ENCODE data around the gene KCNIP3.
"Not testable (repeated sequence)": the region's sequence is repeated elsewhere in the genome, so short reads cannot be mapped to it uniquely, and the experiment has no call there.

Gene KCNIP3

GRCh38 chr2:95376311-95377215 is 79.4 kb downstream of the KCNIP3 start:
- Histone ChIP-seq H3K27me3 (replicated peaks; ENCODE audit: control insufficient read depth, insufficient read depth, low read length, poor library complexity, severe bottlenecking) (no peaks in the 10 kb centered on the region), H3K4me3 (ENCODE audit: insufficient read depth, low read depth, low read length, poor library complexity, severe bottlenecking) (no peak overlapping the region), H3K27ac (ENCODE audit: insufficient read depth, low read length, poor library complexity, severe bottlenecking) (no peak overlapping the region), H3K9me3 (ENCODE audit: control insufficient read depth, low read length) (no peaks in the 10 kb centered on the region), H3K36me3 (ENCODE audit: control insufficient read depth, insufficient read depth, low read length) (no peaks in the 10 kb centered on the region), H3K4me1 (ENCODE audit: control insufficient read depth, insufficient read depth, low read length, poor library complexity, severe bottlenecking) (peaks cover 5% of the 10 kb centered on the region)
- no peak for DNase-seq

- DNase-seq = no peak
- Histone ChIP-seq H3K4me3 (ENCODE audit: insufficient read depth, low read depth, low read length, poor library complexity, severe bottlenecking) (no peak overlapping the region), H3K9me3 (ENCODE audit: control insufficient read depth, low read length) (no peaks in the 10 kb centered on the region), H3K27me3 (replicated peaks; ENCODE audit: control insufficient read depth, insufficient read depth, low read length, poor library complexity, severe bottlenecking) (peaks cover 2% of the 10 kb centered on the region), H3K27ac (ENCODE audit: insufficient read depth, low read length, poor library complexity, severe bottlenecking) (no peak overlapping the region), H3K36me3 (ENCODE audit: control insufficient read depth, insufficient read depth, low read length) (no peaks in the 10 kb centered on the region), H3K4me1 (ENCODE audit: control insufficient read depth, insufficient read depth, low read length, poor library complexity, severe bottlenecking) (peaks cover 5% of the 10 kb centered on the region)
Measured at GRCh38 chr2:95377216-95378123, 80.3 kb downstream of the KCNIP3 start.

- not testable (repeated sequence) for H3K27me3 ChIP-seq (replicated peaks; ENCODE audit: control insufficient read depth, insufficient read depth, low read length, poor library complexity, severe bottlenecking); H3K27ac ChIP-seq (ENCODE audit: insufficient read depth, low read length, poor library complexity, severe bottlenecking); H3K36me3 ChIP-seq (ENCODE audit: control insufficient read depth, insufficient read depth, low read length); DNase-seq; H3K9me3 ChIP-seq (ENCODE audit: control insufficient read depth, low read length); H3K4me1 ChIP-seq (ENCODE audit: control insufficient read depth, insufficient read depth, low read length, poor library complexity, severe bottlenecking); H3K4me3 ChIP-seq (ENCODE audit: insufficient read depth, low read depth, low read length, poor library complexity, severe bottlenecking)
Measured at GRCh38 chr2:95378281-95378680, 81.1 kb downstream of the KCNIP3 start.

GRCh38 chr2:95379371-95379831 is 82.3 kb downstream of the KCNIP3 start:
- no peak overlapping the region for H3K27ac ChIP-seq (ENCODE audit: insufficient read depth, low read length, poor library complexity, severe bottlenecking)
- peaks cover 2% of the 10 kb centered on the region for H3K27me3 ChIP-seq (replicated peaks; ENCODE audit: control insufficient read depth, insufficient read depth, low read length, poor library complexity, severe bottlenecking)
- H3K36me3 ChIP-seq (ENCODE audit: control insufficient read depth, insufficient read depth, low read length) = no peaks in the 10 kb centered on the region
- no peak overlapping the region for H3K4me3 ChIP-seq (ENCODE audit: insufficient read depth, low read depth, low read length, poor library complexity, severe bottlenecking)
- H3K4me1 ChIP-seq (ENCODE audit: control insufficient read depth, insufficient read depth, low read length, poor library complexity, severe bottlenecking) = peaks cover 5% of the 10 kb centered on the region
- H3K9me3 ChIP-seq (ENCODE audit: control insufficient read depth, low read length) = no peaks in the 10 kb centered on the region
- DNase-seq = no peak

GRCh38 chr2:95380280-95380679 is 83.1 kb downstream of the KCNIP3 start:
- no peaks in the 10 kb centered on the region for H3K9me3 ChIP-seq (ENCODE audit: control insufficient read depth, low read length)
- H3K4me3 ChIP-seq (ENCODE audit: insufficient read depth, low read depth, low read length, poor library complexity, severe bottlenecking) = no peak overlapping the region
- DNase-seq = no peak
- H3K27ac ChIP-seq (ENCODE audit: insufficient read depth, low read length, poor library complexity, severe bottlenecking) = no peak overlapping the region
- H3K36me3 ChIP-seq (ENCODE audit: control insufficient read depth, insufficient read depth, low read length) = no peaks in the 10 kb centered on the region
- peaks cover 2% of the 10 kb centered on the region for H3K27me3 ChIP-seq (replicated peaks; ENCODE audit: control insufficient read depth, insufficient read depth, low read length, poor library complexity, severe bottlenecking)
- peaks cover under 1% of the 10 kb centered on the region for H3K4me1 ChIP-seq (ENCODE audit: control insufficient read depth, insufficient read depth, low read length, poor library complexity, severe bottlenecking)

GRCh38 chr2:95380731-95381130 is 83.6 kb downstream of the KCNIP3 start:
- no peak for DNase-seq
- no peak overlapping the region for H3K27ac ChIP-seq (ENCODE audit: insufficient read depth, low read length, poor library complexity, severe bottlenecking)
- no peaks in the 10 kb centered on the region for H3K36me3 ChIP-seq (ENCODE audit: control insufficient read depth, insufficient read depth, low read length)
- H3K9me3 ChIP-seq (ENCODE audit: control insufficient read depth, low read length) = no peaks in the 10 kb centered on the region
- no peak overlapping the region for H3K4me3 ChIP-seq (ENCODE audit: insufficient read depth, low read depth, low read length, poor library complexity, severe bottlenecking)
- H3K27me3 ChIP-seq (replicated peaks; ENCODE audit: control insufficient read depth, insufficient read depth, low read length, poor library complexity, severe bottlenecking) = peaks cover 2% of the 10 kb centered on the region
- H3K4me1 ChIP-seq (ENCODE audit: control insufficient read depth, insufficient read depth, low read length, poor library complexity, severe bottlenecking) = no peaks in the 10 kb centered on the region

GRCh38 chr2:95381212-95382191 is 84.4 kb downstream of the KCNIP3 start:
- DNase-seq = no peak
- Histone ChIP-seq H3K27ac (ENCODE audit: insufficient read depth, low read length, poor library complexity, severe bottlenecking) (no peak overlapping the region), H3K4me1 (ENCODE audit: control insufficient read depth, insufficient read depth, low read length, poor library complexity, severe bottlenecking) (no peaks in the 10 kb centered on the region), H3K36me3 (ENCODE audit: control insufficient read depth, insufficient read depth, low read length) (no peaks in the 10 kb centered on the region), H3K27me3 (replicated peaks; ENCODE audit: control insufficient read depth, insufficient read depth, low read length, poor library complexity, severe bottlenecking) (peaks cover 2% of the 10 kb centered on the region), H3K4me3 (ENCODE audit: insufficient read depth, low read depth, low read length, poor library complexity, severe bottlenecking) (no peak overlapping the region), H3K9me3 (ENCODE audit: control insufficient read depth, low read length) (no peaks in the 10 kb centered on the region)

GRCh38 chr2:95382192-95382591 is 85.0 kb downstream of the KCNIP3 start:
- Histone ChIP-seq H3K4me1 (ENCODE audit: control insufficient read depth, insufficient read depth, low read length, poor library complexity, severe bottlenecking) (no peaks in the 10 kb centered on the region), H3K27me3 (replicated peaks; ENCODE audit: control insufficient read depth, insufficient read depth, low read length, poor library complexity, severe bottlenecking) (peaks cover 2% of the 10 kb centered on the region), H3K4me3 (ENCODE audit: insufficient read depth, low read depth, low read length, poor library complexity, severe bottlenecking) (no peak overlapping the region), H3K36me3 (ENCODE audit: control insufficient read depth, insufficient read depth, low read length) (no peaks in the 10 kb centered on the region), H3K27ac (ENCODE audit: insufficient read depth, low read length, poor library complexity, severe bottlenecking) (no peak overlapping the region), H3K9me3 (ENCODE audit: control insufficient read depth, low read length) (no peaks in the 10 kb centered on the region)
- DNase-seq = no peak
